ENCODE measurements around the gene AP1G1.
"Not testable (repeated sequence)": the region's sequence is repeated elsewhere in the genome, so short reads cannot be mapped to it uniquely, and the experiment has no call there.

The AP1G1 gene

GRCh38 chr16:71807905-71808592 lies 585 bp downstream of the AP1G1 start:
- DNase-seq (ENCODE audit: low read depth), result no peak

- no peak for DNase-seq (ENCODE audit: low read depth)
Measured at GRCh38 chr16:71803305-71803690, 5.3 kb downstream of the AP1G1 start.

GRCh38 chr16:71796501-71797097 lies 12.0 kb downstream of the AP1G1 start:
- no peak for DNase-seq (ENCODE audit: low read depth)

- DNase-seq (ENCODE audit: low read depth), result no peak
Measured at GRCh38 chr16:71794943-71795342, 13.7 kb downstream of the AP1G1 start.

GRCh38 chr16:71794018-71794417 lies 14.6 kb downstream of the AP1G1 start:
- DNase-seq (ENCODE audit: low read depth), result no peak

- DNase-seq (ENCODE audit: low read depth), result no peak
Measured at GRCh38 chr16:71792176-71792575, 16.5 kb downstream of the AP1G1 start.

- DNase-seq (ENCODE audit: low read depth), result not testable (repeated sequence)
Measured at GRCh38 chr16:71790329-71790728, 18.3 kb downstream of the AP1G1 start.

- no peak for DNase-seq (ENCODE audit: low read depth)
Measured at GRCh38 chr16:71789136-71789535, 19.5 kb downstream of the AP1G1 start.

- no peak for DNase-seq (ENCODE audit: low read depth)
Measured at GRCh38 chr16:71788578-71788977, 20.1 kb downstream of the AP1G1 start.

- DNase-seq (ENCODE audit: low read depth), result not testable (repeated sequence)
Measured at GRCh38 chr16:71785143-71785542, 23.5 kb downstream of the AP1G1 start.

GRCh38 chr16:71784093-71784492 lies 24.5 kb downstream of the AP1G1 start:
- DNase-seq (ENCODE audit: low read depth), result no peak

- DNase-seq (ENCODE audit: low read depth), result no peak
Measured at GRCh38 chr16:71781741-71782140, 26.9 kb downstream of the AP1G1 start.

GRCh38 chr16:71780521-71781089 lies 28.0 kb downstream of the AP1G1 start:
- DNase-seq (ENCODE audit: low read depth), result no peak

GRCh38 chr16:71778780-71779179 lies 29.9 kb downstream of the AP1G1 start:
- no peak for DNase-seq (ENCODE audit: low read depth)

GRCh38 chr16:71777329-71777728 lies 31.3 kb downstream of the AP1G1 start:
- DNase-seq (ENCODE audit: low read depth), result no peak

GRCh38 chr16:71775949-71776348 lies 32.7 kb downstream of the AP1G1 start:
- no peak for DNase-seq (ENCODE audit: low read depth)

- no peak for DNase-seq (ENCODE audit: low read depth)
Measured at GRCh38 chr16:71771571-71771970, 37.1 kb downstream of the AP1G1 start.

- DNase-seq (ENCODE audit: low read depth), result no peak
Measured at GRCh38 chr16:71769222-71769621, 39.4 kb downstream of the AP1G1 start.

- no peak for DNase-seq (ENCODE audit: low read depth)
Measured at GRCh38 chr16:71767060-71767900, 41.4 kb downstream of the AP1G1 start.

GRCh38 chr16:71762186-71762585 lies 46.4 kb downstream of the AP1G1 start:
- no peak for DNase-seq (ENCODE audit: low read depth)

- DNase-seq (ENCODE audit: low read depth), result no peak
Measured at GRCh38 chr16:71761097-71761496, 47.5 kb downstream of the AP1G1 start.

GRCh38 chr16:71758293-71758760 lies 50.3 kb downstream of the AP1G1 start:
- no peak for DNase-seq (ENCODE audit: low read depth)

- no peak for DNase-seq (ENCODE audit: low read depth)
Measured at GRCh38 chr16:71754652-71755051, 54.0 kb downstream of the AP1G1 start.

All from stimulated activated CD8-positive, alpha-beta memory T cell treated with anti-CD3 and anti-CD28 coated beads, Interleukin-7, amount 100 ng/mL, for 24 hours (primary cell).